Measurements from ENCODE around the gene ASPN. TPM values are rescaled to one million over a fixed set of nuclear protein-coding genes. Genes with fewer than 3 reads are reported as not detected.

Gene ASPN
- total and polyA plus RNA-seq, 9 of the 15 experiments (the other 6 are each of a cell fraction or from before 2014, with no cell fraction given): 0.03 to 0.07 TPM; not detected in 7

GRCh38 chr9:92525306-92525705, 43.0 kb upstream of the ASPN start:
- intact Hi-C loops (cut with micrococcal nuclease): no loop called here
- Histone ChIP-seq H3K27me3 (ENCODE audit: control insufficient read depth in 2 of 2, insufficient read depth in 2 of 2, low read length in 2 of 2) (no peaks in the 10 kb centered on the region), H3K36me3 (ENCODE audit: control insufficient read depth, insufficient read depth, low read length) (no peaks in the 10 kb centered on the region), H3K79me2 (ENCODE audit: control insufficient read depth, insufficient read depth, low read length) (no peaks in the 10 kb centered on the region), H3K9me3 (replicated peaks; ENCODE audit: control insufficient read depth, insufficient read depth, low read depth, low read length) (no peaks in the 10 kb centered on the region), H3K4me3 (no peak overlapping the region), H4K20me1 (replicated peaks; ENCODE audit: control insufficient read depth, insufficient read depth, low read length) (no peaks in the 10 kb centered on the region), H3K9me1 (ENCODE audit: control insufficient read depth, insufficient read depth, low read length) (no peaks in the 10 kb centered on the region), H3K4me1 (replicated peaks in 1 of 2; ENCODE audit: control insufficient read depth in 2 of 2, insufficient read depth in 2 of 2, low read length in 2 of 2) (peaks cover 3 to 18% of the 10 kb centered on the region in 2 experiments; a peak in 4 of 5 replicates), H3K27ac (ENCODE audit: extremely low read depth, low read depth, low read length) (no peak overlapping the region), H3K9ac (ENCODE audit: insufficient read depth in 1 of 2, low read depth in 2 of 2, low read length in 2 of 2) (no peak overlapping the region), H2AFZ (ENCODE audit: low read depth, low read length) (no peak overlapping the region), H3K4me2 (ENCODE audit: insufficient read depth, low read length) (no peak overlapping the region)
- ChIA-PET POLR2A (no interaction called here), CTCF (ENCODE audit: low intra/inter-chr PET ratio) (no interaction called here)
- TF ChIP-seq LCOR (CRISPR knock-in tag; IDR thresholded peaks at IDR 0.05) (no peak), SMAD1 (IDR thresholded peaks at IDR 0.05; ENCODE audit: low read depth, low read length, partially characterized antibody) (no peak), PTTG1 (tag; IDR thresholded peaks at IDR 0.05; ENCODE audit: low read depth) (no peak), ZNF143 (CRISPR knock-in tag; IDR thresholded peaks at IDR 0.05) (no peak), XRCC3 (IDR thresholded peaks at IDR 0.05) (no peak), ZNF668 (CRISPR knock-in tag; IDR thresholded peaks at IDR 0.05) (no peak), ZNF707 (CRISPR knock-in tag; conservative IDR thresholded peaks at IDR 0.05) (no peak), ZNF239 (CRISPR knock-in tag; IDR thresholded peaks at IDR 0.05) (no peak), ZBTB17 (CRISPR knock-in tag; IDR thresholded peaks at IDR 0.05) (no peak), SRSF1 (IDR thresholded peaks at IDR 0.05; ENCODE audit: low read depth, low read length) (no peak), NCOA2 (IDR thresholded peaks at IDR 0.05; ENCODE audit: partially characterized antibody in 2 of 2) (no peak), MEF2A (IDR thresholded peaks at IDR 0.05; ENCODE audit: control insufficient read depth, low read depth, low read length) (no peak)
- TF ChIP-seq, protein P1, sequence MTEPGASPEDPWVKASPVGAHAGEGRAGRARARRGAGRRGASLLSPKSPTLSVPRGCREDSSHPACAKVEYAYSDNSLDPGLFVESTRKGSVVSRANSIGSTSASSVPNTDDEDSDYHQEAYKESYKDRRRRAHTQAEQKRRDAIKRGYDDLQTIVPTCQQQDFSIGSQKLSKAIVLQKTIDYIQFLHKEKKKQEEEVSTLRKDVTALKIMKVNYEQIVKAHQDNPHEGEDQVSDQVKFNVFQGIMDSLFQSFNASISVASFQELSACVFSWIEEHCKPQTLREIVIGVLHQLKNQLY (CRISPR knock-in tag; conservative IDR thresholded peaks at IDR 0.05): no peak
- TF ChIP-seq, protein P2, sequence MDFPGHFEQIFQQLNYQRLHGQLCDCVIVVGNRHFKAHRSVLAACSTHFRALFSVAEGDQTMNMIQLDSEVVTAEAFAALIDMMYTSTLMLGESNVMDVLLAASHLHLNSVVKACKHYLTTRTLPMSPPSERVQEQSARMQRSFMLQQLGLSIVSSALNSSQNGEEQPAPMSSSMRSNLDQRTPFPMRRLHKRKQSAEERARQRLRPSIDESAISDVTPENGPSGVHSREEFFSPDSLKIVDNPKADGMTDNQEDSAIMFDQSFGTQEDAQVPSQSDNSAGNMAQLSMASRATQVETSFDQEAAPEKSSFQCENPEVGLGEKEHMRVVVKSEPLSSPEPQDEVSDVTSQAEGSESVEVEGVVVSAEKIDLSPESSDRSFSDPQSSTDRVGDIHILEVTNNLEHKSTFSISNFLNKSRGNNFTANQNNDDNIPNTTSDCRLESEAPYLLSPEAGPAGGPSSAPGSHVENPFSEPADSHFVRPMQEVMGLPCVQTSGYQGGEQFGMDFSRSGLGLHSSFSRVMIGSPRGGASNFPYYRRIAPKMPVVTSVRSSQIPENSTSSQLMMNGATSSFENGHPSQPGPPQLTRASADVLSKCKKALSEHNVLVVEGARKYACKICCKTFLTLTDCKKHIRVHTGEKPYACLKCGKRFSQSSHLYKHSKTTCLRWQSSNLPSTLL (IDR thresholded peaks at IDR 0.05): no peak
- DNase-seq (ENCODE audit: extremely low read depth in 1 of 4, low spot score in 3 of 4): no peak
- in situ Hi-C loops (cut with MboI): no loop called here
- ATAC-seq: no peak
- BruUV-seq (replicated peaks): no TSS peak
- WGBS (ENCODE audit: insufficient coverage, low coverage, missing lambda C conversion rate): 87% methylated on average over 5 of the region's 5 CpGs
- no peak for FAIRE-seq

All from K562 (cell line).